ENCODE data around the gene HEXIM2. TPM values are rescaled to one million over a fixed set of nuclear protein-coding genes. Genes with fewer than 3 reads are reported as not detected.
A peak's percentile ranks its signal among the peaks of the same experiment; 100 is the strongest.

HEXIM2 gene
- total and polyA plus RNA-seq, 2 of the 13 experiments (the other 11 are each of a cell fraction or from before 2014, with no cell fraction given), result 27.1 to 32.4 TPM

DNA sequence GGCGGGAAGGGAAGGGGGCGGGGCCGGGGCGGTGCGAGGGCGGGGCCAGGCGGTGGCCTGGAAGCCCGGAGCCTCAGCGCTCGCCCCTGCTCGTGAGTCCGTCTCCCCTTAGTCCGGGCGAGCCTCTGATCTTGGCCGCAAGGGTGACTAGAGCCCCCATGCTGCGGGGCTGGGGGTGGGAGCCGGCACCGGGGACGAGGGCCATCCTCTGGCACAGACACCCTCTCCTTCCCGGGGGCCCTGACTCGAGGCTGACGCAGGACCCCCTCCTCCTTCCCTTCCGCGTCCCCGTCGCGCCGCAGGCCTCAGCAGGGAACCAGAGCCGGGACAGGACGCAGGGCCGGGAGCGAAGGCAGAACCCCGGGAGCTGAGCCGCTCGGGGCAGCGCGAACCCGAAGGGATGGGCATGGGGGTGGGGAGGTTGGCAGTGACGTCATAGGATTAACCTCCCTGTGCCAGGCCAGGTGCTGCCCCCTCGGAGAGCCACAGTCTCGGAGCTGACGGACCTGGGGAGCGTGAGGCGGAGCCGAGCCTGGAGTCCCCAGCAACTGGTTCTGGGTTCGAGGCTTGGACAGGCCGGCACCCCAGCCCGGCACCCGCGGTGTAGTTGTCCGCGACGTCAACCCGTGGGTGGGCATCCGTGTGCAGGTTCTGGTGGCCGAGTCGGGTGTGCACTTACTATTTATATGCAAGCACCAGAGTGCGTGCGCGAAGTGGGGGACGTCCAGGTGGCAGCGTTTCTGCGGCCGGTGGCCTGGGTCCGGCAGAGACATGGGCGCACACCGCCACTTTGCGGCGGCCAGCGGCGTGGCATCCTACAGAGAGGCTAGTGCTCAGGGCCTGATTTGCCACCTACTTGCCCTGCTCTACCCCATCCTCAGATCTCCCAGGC lies 28.9 kb upstream of the HEXIM2 start (continued):
- peak; percentile 76; the same call in 1 of the 2 replicates for TF ChIP-seq ZNF670 (CRISPR knock-in tag; IDR thresholded peaks at IDR 0.05; ENCODE audit: borderline replicate concordance)
- peak; percentile 85; the same call in 1 of the 2 replicates for TF ChIP-seq ZNF550 (CRISPR knock-in tag; IDR thresholded peaks at IDR 0.05; ENCODE audit: borderline replicate concordance)
- TF ChIP-seq, protein P1, sequence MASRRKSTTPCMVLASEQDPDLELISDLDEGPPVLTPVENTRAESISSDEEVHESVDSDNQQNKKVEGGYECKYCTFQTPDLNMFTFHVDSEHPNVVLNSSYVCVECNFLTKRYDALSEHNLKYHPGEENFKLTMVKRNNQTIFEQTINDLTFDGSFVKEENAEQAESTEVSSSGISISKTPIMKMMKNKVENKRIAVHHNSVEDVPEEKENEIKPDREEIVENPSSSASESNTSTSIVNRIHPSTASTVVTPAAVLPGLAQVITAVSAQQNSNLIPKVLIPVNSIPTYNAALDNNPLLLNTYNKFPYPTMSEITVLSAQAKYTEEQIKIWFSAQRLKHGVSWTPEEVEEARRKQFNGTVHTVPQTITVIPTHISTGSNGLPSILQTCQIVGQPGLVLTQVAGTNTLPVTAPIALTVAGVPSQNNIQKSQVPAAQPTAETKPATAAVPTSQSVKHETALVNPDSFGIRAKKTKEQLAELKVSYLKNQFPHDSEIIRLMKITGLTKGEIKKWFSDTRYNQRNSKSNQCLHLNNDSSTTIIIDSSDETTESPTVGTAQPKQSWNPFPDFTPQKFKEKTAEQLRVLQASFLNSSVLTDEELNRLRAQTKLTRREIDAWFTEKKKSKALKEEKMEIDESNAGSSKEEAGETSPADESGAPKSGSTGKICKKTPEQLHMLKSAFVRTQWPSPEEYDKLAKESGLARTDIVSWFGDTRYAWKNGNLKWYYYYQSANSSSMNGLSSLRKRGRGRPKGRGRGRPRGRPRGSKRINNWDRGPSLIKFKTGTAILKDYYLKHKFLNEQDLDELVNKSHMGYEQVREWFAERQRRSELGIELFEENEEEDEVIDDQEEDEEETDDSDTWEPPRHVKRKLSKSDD (CRISPR knock-in tag; IDR thresholded peaks at IDR 0.05; ENCODE audit: low read depth), result peak; percentile 10; the same call in 1 of the 2 replicates
- TF ChIP-seq, protein P2, sequence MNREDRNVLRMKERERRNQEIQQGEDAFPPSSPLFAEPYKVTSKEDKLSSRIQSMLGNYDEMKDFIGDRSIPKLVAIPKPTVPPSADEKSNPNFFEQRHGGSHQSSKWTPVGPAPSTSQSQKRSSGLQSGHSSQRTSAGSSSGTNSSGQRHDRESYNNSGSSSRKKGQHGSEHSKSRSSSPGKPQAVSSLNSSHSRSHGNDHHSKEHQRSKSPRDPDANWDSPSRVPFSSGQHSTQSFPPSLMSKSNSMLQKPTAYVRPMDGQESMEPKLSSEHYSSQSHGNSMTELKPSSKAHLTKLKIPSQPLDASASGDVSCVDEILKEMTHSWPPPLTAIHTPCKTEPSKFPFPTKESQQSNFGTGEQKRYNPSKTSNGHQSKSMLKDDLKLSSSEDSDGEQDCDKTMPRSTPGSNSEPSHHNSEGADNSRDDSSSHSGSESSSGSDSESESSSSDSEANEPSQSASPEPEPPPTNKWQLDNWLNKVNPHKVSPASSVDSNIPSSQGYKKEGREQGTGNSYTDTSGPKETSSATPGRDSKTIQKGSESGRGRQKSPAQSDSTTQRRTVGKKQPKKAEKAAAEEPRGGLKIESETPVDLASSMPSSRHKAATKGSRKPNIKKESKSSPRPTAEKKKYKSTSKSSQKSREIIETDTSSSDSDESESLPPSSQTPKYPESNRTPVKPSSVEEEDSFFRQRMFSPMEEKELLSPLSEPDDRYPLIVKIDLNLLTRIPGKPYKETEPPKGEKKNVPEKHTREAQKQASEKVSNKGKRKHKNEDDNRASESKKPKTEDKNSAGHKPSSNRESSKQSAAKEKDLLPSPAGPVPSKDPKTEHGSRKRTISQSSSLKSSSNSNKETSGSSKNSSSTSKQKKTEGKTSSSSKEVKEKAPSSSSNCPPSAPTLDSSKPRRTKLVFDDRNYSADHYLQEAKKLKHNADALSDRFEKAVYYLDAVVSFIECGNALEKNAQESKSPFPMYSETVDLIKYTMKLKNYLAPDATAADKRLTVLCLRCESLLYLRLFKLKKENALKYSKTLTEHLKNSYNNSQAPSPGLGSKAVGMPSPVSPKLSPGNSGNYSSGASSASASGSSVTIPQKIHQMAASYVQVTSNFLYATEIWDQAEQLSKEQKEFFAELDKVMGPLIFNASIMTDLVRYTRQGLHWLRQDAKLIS (CRISPR knock-in tag; IDR thresholded peaks at IDR 0.05), result no peak
- no peak for TF ChIP-seq RBM39 (IDR thresholded peaks at IDR 0.05; ENCODE audit: low read depth, low read length, poor library complexity, severe bottlenecking)
- no peak for TF ChIP-seq RFX1 (IDR thresholded peaks at IDR 0.05)
- TF ChIP-seq ZNF383 (CRISPR knock-in tag; IDR thresholded peaks at IDR 0.05; ENCODE audit: borderline replicate concordance), result 0 out of 2 replicates have a peak, but pooled peaks have one; percentile 86
- TF ChIP-seq KLF15 (CRISPR knock-in tag; IDR thresholded peaks at IDR 0.05; ENCODE audit: borderline replicate concordance), result peak; percentile 74; the same call in 1 of the 2 replicates
- no peak for TF ChIP-seq SETDB1 (CRISPR knock-in tag; IDR thresholded peaks at IDR 0.05; ENCODE audit: borderline replicate concordance)
- no peak for TF ChIP-seq DR1 (CRISPR knock-in tag; IDR thresholded peaks at IDR 0.05)
- TF ChIP-seq ZNF850 (CRISPR knock-in tag; conservative IDR thresholded peaks at IDR 0.05), result peak; percentile 95; the same call in 1 of the 2 replicates
- TF ChIP-seq, protein P3, sequence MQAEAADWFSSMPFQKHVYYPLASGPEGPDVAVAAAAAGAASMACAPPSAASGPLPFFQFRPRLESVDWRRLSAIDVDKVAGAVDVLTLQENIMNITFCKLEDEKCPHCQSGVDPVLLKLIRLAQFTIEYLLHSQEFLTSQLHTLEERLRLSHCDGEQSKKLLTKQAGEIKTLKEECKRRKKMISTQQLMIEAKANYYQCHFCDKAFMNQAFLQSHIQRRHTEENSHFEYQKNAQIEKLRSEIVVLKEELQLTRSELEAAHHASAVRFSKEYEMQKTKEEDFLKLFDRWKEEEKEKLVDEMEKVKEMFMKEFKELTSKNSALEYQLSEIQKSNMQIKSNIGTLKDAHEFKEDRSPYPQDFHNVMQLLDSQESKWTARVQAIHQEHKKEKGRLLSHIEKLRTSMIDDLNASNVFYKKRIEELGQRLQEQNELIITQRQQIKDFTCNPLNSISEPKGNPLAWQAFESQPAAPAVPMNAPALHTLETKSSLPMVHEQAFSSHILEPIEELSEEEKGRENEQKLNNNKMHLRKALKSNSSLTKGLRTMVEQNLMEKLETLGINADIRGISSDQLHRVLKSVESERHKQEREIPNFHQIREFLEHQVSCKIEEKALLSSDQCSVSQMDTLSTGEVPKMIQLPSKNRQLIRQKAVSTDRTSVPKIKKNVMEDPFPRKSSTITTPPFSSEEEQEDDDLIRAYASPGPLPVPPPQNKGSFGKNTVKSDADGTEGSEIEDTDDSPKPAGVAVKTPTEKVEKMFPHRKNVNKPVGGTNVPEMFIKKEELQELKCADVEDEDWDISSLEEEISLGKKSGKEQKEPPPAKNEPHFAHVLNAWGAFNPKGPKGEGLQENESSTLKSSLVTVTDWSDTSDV (CRISPR knock-in tag; IDR thresholded peaks at IDR 0.05), result 0 out of 2 replicates have a peak, but pooled peaks have one; percentile 49
- 0 out of 2 replicates have a peak, but pooled peaks have one; percentile 55 for TF ChIP-seq TBP (CRISPR knock-in tag; IDR thresholded peaks at IDR 0.05)
- no peak for TF ChIP-seq SIN3B (IDR thresholded peaks at IDR 0.05; ENCODE audit: low read length)
- 0 out of 2 replicates have a peak, but pooled peaks have one; percentile 84 for TF ChIP-seq ZNF678 (CRISPR knock-in tag; IDR thresholded peaks at IDR 0.05)
- peak; percentile 41; the same call in 1 of the 2 replicates for TF ChIP-seq POGZ (CRISPR knock-in tag; IDR thresholded peaks at IDR 0.05)
